Panc1 (cell line): ENCODE results near the gene SDC3.

Experiments used
- CTCF ChIP-seq: fragments of 450-650 bp; IDR thresholded peaks from 2 replicates; pipeline ENCODE4 v1.5.1; 2017; ENCODE audit warnings: mild to moderate bottlenecking
- POLR2AphosphoS5 ChIP-seq: IDR thresholded peaks from 2 replicates; pipeline ENCODE4 v1.6.1; 2012; ENCODE audit warnings: mild to moderate bottlenecking, low read depth, low read length, moderate library complexity
- SIN3A ChIP-seq: IDR thresholded peaks from 2 replicates; pipeline ENCODE4 v1.6.1; 2012; ENCODE audit warnings: low read depth, mild to moderate bottlenecking, low read length, moderate library complexity, borderline replicate concordance; ENCODE audit not compliant: insufficient read depth

GRCh38 chr1:30940541-30940940 is 32.0 kb upstream of the SDC3 start:
- no peak for TF ChIP-seq POLR2AphosphoS5
- TF ChIP-seq CTCF, result no peak
- TF ChIP-seq SIN3A, result no peak
